OCI-LY3 (cell line): ENCODE data around the gene ZMYND19.
"Not testable (repeated sequence)": the region's sequence is repeated elsewhere in the genome, so short reads cannot be mapped to it uniquely, and the experiment has no call there.

Experiments used
- EZH2phosphoT487 ChIP-seq: fragments of 200-600 bp; shearing (Covaris generic); IDR thresholded peaks from 2 replicates; pipeline ENCODE4 v1.6.1; 2018; ENCODE audit warnings: antibody characterized with exemption, mixed run types, low read depth
- TF ChIP-seq, protein P1 (sequence below): fragments of 200-600, 300-600 bp; sonication (generic); IDR thresholded peaks from 2 replicates; pipeline ENCODE4 v1.5.1; 2014; ENCODE audit warnings: antibody characterized with exemption, low read length, low read depth

DNA sequence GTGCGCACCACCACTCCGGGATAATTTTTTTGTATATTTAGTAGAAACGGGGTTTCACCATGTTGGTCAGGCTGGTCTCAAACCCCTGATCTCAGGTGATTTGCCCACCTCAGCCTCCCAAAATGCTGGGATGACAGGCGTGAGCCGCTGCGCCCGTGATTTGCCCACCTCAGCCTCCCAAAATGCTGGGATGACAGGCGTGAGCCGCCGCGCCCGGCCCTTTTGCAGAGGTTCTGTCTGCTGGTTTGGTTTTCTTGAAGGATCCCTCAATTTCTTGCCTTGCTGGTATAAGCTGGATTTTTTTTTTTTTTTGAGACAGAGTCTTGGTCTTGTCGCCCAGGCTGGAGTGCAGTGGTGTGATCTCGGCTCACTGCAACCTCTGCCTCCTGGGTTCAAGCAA, 37.1 kb upstream of the ZMYND19 start:
- TF ChIP-seq, protein P1, sequence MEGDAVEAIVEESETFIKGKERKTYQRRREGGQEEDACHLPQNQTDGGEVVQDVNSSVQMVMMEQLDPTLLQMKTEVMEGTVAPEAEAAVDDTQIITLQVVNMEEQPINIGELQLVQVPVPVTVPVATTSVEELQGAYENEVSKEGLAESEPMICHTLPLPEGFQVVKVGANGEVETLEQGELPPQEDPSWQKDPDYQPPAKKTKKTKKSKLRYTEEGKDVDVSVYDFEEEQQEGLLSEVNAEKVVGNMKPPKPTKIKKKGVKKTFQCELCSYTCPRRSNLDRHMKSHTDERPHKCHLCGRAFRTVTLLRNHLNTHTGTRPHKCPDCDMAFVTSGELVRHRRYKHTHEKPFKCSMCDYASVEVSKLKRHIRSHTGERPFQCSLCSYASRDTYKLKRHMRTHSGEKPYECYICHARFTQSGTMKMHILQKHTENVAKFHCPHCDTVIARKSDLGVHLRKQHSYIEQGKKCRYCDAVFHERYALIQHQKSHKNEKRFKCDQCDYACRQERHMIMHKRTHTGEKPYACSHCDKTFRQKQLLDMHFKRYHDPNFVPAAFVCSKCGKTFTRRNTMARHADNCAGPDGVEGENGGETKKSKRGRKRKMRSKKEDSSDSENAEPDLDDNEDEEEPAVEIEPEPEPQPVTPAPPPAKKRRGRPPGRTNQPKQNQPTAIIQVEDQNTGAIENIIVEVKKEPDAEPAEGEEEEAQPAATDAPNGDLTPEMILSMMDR: not testable (repeated sequence)
- TF ChIP-seq EZH2phosphoT487: not testable (repeated sequence)
